Kidney capillary endothelial cell (primary cell): ENCODE data around the gene CELF5.
A peak's percentile ranks its signal among the peaks of the same experiment; 100 is the strongest.

Source experiments
- DNase-seq: peaks from one replicate; pipeline ENCODE4 v3.0.0-alpha.2; 2018; ENCODE audit warnings: low spot score

CELF5 gene

DNA sequence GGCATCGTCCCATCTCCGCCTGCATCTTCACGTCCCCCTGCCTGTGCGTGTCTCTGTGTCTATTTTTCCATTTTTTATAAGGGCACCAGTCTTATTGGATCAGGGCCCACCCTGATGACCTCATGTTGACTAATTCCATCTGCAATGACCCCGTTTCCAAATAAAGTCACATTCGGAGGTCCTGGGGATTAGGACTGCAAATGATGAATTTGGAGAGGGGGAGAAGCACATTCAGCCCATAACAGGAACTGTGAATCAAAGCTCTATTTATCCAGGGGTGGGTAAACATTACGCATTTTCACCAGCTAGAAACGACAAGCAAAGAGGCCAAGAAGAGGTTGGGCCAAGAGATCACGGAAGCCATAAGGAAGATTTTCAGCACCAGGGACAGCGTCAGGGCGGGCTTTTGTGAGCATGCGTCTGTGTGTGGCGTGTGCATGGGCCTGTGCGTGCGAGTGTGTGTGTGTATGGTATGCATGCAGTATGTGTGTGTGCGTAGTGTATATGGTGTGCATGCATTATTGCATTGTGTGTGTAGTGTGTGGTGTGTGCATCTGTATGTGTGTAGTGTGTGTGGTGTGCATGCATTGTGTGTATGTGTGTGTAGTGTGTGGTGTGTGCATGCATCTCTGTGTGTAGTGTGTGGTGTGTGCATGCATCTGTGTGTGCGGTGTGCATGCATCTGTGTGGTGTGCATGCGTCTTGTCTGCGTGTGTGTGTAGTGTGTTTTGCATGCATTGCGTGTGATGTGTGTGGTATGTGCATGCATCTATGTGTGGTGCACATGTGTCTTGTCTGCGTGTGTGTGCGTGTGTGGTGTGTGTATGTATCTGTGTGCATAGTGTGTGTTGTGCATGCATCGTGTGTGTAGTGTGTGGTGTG lies 19.6 kb downstream of the CELF5 start:
- no peak for DNase-seq

DNA sequence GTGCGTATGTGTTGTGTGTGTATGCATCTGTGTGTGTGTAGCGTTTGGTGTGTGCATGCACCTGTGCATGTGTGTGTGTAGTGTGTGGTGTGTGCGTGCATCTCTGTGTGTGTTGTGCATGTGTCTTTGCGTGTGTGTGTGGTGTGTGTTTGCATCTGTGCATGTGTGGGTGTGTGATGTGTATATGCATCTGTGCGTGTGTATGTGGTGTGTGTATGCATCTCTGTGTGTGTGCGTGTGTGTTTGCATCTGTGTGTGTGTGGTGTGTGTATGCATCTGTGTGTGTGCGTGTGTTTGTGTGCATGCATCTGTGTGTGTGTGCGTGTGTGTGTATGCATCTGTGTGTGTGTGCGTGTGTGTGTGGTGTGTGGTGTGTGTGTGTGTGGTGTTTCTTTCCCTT lies 20.6 kb downstream of the CELF5 start:
- no peak for DNase-seq

DNA sequence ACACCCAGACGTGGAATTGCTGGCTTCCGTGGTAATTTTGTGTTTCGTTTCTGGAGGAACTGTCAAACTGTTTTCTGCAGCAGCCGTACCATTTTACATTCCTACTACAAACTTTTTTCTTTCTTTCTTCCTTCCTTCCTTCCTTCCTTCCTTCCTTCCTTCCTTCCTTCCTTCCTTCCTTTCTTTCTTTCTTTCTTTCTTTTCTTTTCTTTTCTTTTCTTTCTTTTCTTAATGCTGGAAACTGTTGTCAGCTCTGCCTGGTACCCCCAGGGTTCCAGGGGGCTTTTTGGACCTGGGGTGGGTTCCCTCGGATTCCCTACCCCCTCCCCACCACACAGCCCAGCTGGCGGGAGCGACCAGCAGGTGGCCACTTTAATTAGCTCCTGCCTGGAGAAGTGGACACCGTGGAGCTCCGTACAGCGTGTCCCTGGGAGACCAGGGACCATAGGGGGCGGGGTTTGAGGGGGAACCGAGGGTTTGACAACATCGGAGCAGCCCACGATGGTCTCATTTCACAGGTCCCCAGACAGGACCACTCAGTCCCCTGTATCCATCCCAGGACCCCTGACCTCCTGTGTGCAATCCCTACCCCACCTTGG lies 24.4 kb downstream of the CELF5 start:
- no peak for DNase-seq

DNA sequence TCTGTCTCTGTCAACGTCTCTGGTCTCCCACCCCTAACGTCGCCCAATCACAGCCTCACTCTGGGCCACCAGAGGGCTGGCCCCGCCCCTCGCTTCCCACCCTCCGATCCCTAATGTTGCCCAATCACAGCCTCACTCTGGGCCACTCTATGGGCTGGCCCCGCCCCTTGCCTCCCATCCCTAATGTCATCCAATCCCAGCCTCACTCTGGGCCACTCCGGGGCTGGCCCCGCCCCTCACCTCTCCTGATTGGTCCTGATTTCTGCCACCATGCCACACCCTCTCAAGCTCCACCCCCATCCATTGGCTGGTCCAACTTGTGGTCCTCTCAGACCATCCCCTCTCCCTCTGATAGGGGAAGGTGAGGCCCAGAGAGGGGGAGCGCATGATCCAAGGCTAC lies 24.9 kb downstream of the CELF5 start:
- DNase-seq, result no peak

DNA sequence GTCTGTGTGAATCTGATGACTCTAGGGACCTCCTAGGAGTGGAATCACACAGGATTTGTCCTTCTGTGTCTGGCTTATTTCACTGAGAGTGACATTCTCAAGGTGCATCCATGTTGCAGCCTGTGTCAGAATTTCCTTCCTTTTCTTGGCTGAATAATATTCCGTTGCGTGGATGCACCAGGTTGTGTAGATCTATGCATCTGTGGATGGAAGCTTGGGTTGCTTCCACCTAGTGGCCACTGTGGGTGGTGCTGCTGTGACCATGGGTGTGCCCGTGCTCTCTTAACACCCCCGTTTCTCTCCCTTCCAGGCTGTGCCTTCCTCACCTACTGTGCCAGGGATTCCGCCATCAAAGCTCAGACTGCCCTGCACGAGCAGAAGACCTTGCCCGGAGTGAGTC lies 26.2 kb downstream of the CELF5 start:
- DNase-seq, result no peak

DNA sequence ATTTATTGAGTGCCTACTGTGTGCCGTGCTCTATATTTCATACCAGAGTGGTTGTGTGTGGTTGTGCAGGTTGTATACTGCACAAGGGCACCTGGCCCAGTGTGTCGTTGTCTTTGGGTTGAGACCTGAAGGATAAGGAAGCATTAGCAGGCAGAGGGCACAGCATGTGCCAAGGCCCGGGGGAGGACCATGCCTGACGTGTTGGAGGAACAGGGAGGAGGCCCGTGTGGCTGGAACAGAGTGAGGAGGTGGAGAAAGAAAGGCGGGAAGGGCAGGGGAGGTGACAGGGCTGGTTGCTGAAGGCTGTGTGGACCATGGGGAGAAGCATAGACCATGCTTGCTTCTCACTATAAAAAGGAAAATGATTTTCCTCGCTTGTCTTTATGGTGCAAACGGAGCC lies 26.8 kb downstream of the CELF5 start:
- no peak for DNase-seq

DNA sequence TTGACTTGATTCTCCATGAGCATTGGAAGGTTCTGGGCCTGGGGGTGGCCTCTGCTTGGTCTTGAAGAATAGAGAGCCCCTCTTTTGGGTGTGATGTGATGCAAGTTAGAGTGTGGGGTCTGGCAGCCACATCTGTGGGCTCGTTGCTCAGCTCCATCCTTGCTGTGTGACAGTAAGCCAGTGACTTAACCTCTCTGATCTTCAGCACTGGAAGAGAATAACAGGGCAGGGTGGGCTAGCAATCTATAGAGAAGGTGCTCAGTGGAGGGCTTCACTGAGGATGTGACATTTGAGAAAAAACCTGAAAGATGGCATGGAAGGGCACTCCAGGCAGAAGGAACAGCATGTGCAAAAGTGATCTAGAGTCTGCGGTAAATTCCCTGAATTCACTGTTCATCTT lies 28.2 kb downstream of the CELF5 start:
- DNase-seq, result no peak

DNA sequence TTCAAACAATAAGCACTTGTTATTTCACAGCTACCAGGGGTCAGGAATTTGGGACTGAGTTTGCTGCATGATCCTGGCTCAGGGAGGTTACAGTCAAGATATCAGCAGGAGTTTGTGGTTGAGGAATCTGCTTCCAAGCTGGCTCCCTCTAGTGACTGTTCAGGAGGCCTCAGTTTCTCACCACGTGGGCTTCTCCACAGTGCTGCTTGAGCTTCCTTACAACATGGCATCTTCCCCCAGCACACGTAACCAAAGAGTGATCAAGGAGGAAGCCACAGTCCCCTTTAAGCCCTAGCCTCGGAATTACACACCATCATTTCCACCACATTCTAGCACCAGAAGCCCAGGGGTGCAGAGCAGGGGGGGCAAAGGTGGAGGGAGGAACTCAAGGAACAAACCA lies 28.8 kb downstream of the CELF5 start:
- no peak for DNase-seq

DNA sequence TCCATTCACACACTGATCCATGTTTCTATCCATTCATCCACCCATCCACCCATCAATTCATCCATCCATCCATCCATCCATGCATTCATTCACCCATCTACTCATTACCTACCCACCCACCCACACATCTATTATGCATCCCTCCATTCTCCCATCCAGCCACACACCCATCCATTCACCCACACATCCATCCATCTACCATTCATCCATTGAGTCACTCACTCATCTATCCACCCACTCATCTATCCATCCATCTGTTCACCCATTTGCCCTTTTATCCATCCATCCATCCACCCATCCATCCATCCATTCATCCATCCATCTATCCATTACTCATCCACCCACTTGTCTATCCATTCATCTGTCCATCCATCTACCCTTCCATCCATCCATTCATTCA lies 30.1 kb downstream of the CELF5 start:
- no peak for DNase-seq

DNA sequence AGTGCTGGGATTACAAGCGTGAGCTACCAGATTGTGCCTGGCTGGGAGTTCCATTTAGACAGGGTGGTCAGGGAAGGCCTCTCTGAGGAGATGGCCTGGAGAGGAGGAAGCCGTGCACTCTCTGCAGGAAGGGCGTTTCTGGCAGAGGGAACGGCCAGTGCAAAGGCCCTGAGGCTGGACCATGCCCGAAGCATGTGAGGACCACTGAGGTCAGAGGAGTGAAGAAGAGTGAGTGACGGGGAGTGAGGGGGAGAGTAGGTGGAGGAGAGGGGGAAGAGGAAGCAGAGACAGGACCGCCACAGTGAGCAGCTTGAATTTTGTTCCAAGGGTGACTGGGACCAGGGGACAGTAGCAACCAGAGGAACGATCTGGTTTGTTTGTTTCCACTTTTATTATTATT lies 32.6 kb downstream of the CELF5 start:
- DNase-seq, result no peak

DNA sequence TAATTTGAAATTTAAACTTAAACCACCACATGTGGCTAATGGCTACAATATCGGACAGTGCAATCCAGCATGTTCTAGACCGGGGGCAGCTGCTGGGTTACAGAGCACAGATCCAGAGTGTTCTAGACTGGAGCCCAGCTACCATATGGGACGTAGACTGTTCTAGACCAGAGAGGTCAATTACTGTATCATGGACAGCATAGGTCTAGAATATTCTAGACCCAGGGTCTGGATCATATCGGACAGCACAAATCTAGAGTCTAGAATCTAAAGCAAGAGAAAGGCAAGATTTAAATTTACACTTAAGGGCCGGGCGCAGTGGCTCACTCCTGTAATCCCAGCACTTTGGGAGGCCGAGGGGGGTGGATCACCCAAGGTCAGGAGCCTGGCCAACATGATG lies 37.9 kb downstream of the CELF5 start:
- DNase-seq, result no peak

DNA sequence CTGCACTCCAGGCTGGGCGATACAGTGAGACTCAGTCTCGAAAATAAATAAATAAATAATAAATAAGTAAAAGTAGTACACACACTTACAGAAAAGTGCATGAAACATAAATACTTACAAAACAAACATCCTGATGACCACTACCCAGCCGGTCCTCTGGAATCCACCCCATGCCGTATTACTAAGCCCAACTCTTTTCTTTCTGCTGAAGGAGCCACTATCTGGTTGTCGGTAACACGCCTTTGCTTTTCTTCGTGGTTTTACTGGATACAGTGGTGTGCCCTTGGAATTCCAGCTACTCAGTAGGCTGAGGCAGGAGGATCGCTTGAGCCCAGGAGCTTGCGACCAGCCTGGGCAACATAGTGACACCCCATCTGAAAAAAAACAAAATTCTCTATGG lies 39.4 kb downstream of the CELF5 start:
- no peak for DNase-seq

DNA sequence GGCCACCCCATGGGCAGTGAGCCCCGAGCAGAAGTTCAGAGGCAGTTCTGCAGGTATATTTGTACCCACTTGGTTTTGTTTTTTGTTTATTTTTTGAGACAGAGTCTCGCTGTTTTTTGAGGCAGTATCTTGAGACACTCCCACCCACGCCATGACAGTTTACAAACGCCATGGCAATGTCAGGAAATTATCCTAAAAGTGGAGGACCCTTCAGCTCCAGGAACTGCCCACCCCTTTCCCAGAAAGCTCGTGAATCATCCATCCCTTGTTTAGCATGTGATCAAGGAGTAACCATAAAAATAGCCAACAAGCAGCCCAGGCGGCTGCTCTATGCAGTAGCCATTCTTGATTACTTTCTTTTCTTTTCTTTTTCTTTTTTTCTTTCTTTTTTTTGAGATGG lies 41.0 kb downstream of the CELF5 start:
- DNase-seq, result no peak

DNA sequence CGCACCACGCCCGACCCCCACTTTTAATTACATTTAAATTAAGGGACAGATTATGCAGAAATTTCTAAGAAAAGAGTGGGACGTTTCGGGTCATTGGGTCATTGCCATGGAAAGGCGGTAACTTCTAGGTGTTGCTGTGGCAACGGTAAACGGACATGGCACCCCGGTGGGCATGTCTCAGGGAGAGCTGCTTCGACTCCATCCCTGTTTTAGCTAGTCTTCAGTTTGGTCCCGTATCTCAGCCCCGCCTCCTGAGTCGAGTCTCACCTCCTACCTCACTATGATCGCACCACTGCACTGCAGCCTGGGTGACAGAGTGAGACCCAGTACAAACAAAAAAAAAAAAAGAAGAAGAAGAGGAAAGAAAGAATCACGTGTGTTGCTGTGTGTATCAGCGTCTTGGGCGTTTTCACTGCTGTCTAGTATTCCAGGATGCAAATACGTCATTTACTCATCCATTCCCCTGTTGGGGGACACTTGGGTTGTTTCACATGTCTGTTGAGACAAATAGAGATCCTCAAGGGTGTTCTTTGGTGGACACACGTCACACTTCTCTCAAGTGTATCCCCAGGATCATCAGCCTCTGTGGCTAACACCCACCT lies 41.7 kb downstream of the CELF5 start:
- DNase-seq, result no peak

DNA sequence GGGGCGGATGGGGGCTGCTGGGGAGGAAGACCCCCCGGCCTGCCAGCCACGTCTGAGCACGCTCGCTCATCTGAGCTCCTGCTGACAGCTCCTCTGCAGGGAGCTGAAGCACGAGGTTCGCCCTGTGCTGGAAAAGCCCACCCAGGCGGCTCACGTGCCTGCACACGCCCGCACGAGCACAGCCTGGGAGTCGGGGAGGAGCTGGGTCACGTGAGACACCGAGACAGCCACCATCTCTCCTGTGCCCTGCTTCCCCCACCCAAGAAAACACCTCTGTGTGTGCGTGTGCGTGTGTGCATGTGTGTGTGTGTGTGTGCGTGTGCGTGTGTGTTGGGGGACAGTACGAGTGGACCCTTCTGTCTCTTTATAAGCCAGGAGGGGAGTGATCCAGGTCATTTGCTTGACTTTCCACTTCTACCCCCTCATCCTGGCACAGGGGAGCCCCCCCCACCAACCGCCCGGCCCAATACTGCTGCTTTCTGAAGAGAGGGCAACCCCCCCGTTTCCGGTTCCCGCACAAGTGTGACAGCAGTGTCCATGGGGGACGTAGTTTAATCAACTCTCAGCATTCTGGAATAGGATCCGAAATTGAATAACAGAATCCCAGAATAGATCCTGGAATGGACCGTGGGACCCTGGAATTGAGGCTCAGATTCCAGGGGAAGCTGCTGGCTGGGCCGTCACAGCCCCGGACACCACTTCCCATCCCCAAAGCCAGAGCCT lies 42.5 kb downstream of the CELF5 start:
- no peak for DNase-seq

DNA sequence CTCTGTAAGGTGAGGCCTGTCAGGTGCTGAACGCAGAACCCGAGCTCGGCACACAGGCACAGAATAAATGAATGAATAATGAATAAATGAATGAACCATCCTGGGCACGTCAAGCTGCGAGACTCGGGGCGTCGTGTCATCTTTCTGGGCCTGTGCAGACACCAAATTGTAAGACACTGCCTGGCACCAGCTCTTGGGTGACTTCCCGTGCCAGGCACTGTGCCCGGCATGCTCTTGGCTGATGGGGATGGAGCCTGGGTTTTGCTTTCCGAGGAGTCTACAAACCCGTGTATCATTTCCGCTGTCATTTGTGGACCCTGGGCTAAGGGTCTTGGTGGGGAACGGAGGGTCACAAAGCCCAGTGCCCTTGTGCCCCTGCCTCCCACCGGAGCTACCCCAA lies 43.9 kb downstream of the CELF5 start:
- no peak for DNase-seq

DNA sequence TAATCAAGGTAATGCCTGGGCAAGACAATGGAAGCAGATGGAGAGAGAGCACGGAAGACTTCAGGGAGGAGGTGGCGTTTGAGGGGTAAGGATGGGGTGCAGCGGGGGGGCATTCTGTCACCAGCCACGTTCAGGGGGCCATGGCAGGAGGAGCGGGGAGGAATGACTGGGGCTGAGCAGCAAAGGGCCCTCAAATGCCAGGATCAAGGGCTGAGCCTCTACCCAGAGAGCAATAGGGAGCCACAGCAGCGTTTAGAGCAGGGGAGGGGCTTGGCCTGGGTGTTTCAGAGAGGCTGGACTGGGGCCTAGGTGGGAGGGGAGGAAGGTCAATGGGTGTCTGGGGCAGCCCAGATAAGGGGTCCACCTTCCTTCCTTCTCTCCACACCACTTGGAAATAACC lies 44.3 kb downstream of the CELF5 start:
- no peak for DNase-seq

DNA sequence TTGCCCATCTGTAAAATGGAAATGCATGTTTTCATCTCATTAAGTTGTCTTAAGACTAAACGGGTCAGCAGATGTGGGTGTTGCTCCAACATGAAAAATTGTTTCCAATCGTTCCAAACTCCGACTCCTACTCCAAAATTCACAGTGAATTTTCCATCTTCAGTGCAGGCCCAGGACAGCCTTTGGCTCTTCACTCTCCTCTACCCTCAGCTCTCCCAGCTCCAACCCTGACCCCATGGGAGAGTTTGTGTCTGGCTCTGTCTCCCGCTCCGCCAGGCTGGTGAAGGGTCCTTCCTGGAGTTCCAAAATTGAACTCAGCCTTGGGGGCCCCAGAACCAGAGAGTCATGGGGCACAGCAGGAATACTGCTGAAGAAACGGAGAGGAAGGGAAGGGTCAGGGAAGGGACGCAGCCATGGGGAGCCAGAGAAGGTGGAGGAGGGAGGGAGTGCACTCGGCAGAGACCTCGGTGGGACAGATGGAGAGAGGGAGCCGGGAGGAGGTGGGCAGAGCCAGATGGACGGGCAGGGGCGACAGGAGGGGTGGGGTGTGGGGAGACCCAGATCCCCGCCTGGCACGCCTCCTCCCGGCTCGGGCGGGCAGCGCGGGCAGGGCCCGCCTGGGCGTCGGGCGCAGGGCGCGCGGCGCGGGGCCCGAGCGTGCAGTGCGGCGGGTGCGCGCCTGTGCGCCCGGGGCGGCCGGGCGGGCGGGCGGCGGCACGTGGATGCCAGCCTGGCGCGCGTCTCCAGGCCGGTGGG lies 45.6 kb downstream of the CELF5 start:
- DNase-seq, result no peak

DNA sequence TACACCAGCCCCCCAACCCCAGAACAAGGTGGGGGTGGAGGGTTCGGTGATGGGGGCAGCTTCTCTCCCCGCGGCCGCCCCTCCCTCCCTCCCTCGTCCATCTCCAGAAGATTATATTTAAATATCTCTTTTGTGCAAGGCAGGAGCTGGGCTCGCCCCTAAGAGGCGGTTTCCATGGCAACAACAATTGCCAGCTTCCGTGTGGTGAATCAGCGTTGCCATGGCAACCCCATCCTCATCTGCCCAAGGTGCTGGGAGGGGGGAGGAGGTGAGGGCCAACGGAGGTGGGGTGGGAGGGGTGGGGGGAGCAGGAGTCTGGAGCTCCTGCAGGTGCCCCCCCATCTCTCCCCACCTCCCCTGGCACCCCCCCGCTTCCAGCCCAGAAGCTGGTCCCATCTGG lies 46.4 kb downstream of the CELF5 start:
- DNase-seq, result peak; percentile 51

DNA sequence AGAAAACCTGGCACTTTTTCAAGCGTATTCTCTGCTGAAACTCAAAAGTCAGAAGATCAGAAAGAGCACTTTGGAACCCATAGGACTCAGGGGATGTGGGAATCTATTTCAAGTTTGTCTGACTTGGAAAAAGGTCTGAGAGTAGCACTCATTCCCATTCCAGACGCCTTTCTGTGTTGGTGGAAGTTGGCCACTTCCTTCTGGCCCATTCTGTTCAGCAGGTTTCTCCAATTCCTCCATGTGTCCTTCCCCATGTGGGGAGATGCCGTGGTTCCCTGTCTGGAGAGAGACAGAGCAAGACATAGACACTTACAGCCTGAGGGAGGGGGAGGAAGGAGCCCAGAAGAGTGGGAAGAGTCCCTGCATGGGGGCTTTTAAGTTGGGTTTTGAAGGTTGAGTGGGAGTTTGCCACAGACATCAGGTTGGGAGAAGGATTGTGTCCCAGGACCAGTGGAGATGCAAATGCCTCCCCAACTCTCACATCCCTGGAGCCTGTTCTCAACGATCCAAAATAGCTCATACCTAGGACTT lies 48.0 kb downstream of the CELF5 start:
- DNase-seq, result no peak

DNA sequence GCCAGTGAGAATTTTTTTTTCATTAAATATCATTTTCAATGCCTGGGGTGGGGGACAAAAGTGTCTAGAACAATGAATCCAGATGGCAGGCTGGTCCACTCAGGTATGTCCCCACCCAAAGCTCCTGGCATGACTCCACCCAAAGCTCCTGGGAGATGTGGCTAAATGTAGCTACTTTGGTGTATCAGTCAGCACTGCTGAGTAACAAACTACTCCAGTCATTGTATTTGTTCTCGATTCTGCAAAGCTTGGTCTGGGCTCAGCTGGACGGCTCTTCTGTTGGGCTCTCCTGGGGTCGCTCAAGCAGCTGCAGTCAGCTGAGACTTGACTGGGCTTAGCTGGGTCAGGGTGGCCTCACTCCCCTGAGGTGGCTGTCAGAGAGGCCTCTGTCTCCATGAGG lies 48.5 kb downstream of the CELF5 start:
- DNase-seq, result no peak
